ENCODE data around the gene SLC10A7. TPM values are rescaled to one million over a fixed set of nuclear protein-coding genes. Genes with fewer than 3 reads are reported as not detected.

The SLC10A7 gene
- total and polyA plus RNA-seq, 10 of the 15 experiments (the other 5 are each of a cell fraction or from before 2014, with no cell fraction given): 4.6 to 23.7 (median 15.6) TPM

DNA sequence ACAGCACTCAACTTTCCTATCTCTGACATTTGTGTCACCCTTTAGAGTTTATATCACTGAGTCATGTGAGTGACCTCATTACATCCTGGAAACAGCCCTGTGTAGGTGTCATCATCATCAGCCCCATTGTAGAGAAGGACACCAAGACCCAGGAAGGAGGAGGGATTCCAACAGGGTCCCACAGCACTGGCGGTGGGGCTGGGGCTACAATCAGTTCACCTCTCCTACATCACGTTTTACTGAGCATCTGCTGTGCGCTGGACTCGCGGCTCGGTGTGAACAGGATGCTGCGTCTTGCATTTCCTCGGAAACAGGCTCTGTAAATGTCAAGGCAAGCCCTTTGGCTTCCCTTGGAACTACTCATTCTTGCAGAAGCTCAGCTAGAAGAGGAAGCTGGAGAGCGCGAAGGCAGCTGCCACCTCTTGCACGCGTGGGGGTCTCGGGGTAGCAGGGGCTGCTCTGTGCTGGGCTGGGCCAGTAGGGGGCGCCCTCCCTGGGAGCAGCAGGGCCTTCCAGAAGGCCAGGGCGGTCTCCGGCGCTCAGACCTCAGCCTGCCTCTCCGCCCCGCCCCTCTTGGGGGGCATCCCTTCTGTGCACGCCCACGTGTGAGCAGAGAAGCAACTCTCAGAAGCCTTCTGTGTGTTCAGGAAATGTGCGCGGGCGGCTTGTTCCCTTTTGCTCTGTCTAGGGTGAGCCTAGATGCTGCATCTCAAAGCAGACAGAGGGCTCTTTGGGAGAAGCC lies 278.4 kb downstream of the SLC10A7 start (continued):
- TF ChIP-seq, protein P1, sequence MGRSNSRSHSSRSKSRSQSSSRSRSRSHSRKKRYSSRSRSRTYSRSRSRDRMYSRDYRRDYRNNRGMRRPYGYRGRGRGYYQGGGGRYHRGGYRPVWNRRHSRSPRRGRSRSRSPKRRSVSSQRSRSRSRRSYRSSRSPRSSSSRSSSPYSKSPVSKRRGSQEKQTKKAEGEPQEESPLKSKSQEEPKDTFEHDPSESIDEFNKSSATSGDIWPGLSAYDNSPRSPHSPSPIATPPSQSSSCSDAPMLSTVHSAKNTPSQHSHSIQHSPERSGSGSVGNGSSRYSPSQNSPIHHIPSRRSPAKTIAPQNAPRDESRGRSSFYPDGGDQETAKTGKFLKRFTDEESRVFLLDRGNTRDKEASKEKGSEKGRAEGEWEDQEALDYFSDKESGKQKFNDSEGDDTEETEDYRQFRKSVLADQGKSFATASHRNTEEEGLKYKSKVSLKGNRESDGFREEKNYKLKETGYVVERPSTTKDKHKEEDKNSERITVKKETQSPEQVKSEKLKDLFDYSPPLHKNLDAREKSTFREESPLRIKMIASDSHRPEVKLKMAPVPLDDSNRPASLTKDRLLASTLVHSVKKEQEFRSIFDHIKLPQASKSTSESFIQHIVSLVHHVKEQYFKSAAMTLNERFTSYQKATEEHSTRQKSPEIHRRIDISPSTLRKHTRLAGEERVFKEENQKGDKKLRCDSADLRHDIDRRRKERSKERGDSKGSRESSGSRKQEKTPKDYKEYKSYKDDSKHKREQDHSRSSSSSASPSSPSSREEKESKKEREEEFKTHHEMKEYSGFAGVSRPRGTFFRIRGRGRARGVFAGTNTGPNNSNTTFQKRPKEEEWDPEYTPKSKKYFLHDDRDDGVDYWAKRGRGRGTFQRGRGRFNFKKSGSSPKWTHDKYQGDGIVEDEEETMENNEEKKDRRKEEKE (IDR thresholded peaks at IDR 0.05): no peak
- TF ChIP-seq CREB1 (IDR thresholded peaks at IDR 0.05; ENCODE audit: low read depth) (0 out of 2 replicates have a peak, but pooled peaks have one; percentile 7), NFYB (IDR thresholded peaks at IDR 0.05; ENCODE audit: insufficient read depth, low read depth, low read length) (no peak), SREBF1 (IDR thresholded peaks at IDR 0.05; ENCODE audit: low read length) (no peak), JUNB (IDR thresholded peaks at IDR 0.05) (no peak), BHLHE40 (IDR thresholded peaks at IDR 0.05; ENCODE audit: borderline replicate concordance in 1 of 2, low read depth in 2 of 2, low read length in 1 of 2) (peak in 1 of 2 experiments; percentile 49), SMAD5 (IDR thresholded peaks at IDR 0.05; ENCODE audit: low read depth) (no peak), NBN (IDR thresholded peaks at IDR 0.05) (no peak), HDGF (IDR thresholded peaks at IDR 0.05) (peak; percentile 24; the same call in 1 of the 2 replicates), WRNIP1 (IDR thresholded peaks at IDR 0.05; ENCODE audit: borderline replicate concordance, low read depth, low read length) (no peak), NRF1 (conservative IDR thresholded peaks at IDR 0.05; ENCODE audit: low read depth, low read length) (no peak), TCF3 (IDR thresholded peaks at IDR 0.05; ENCODE audit: borderline replicate concordance, insufficient read depth, low read depth, low read length) (no peak), RFX5 (IDR thresholded peaks at IDR 0.05; ENCODE audit: low read depth, low read length) (no peak), ZSCAN29 (IDR thresholded peaks at IDR 0.05) (no peak), EGR1 (IDR thresholded peaks at IDR 0.05; ENCODE audit: borderline replicate concordance in 1 of 2, low read depth in 2 of 2, low read length in 2 of 2) (peak in 1 of 2 experiments; percentile 86; a peak in 1 of 3 replicates), SMAD1 (IDR thresholded peaks at IDR 0.05; ENCODE audit: low read depth, partially characterized antibody) (no peak), SUPT20H (IDR thresholded peaks at IDR 0.05; ENCODE audit: borderline replicate concordance, control insufficient read depth, low read depth, low read length) (no peak), IRF4 (IDR thresholded peaks at IDR 0.05; ENCODE audit: low read depth, low read length) (no peak), EP300 (IDR thresholded peaks at IDR 0.05; ENCODE audit: borderline replicate concordance in 1 of 2, control insufficient read depth in 1 of 2, low read depth in 2 of 2, low read length in 2 of 2) (no peak; a peak in 1 of 4 replicates), YY1 (IDR thresholded peaks at IDR 0.05; ENCODE audit: low read depth, low read length) (no peak), IKZF1 (conservative IDR thresholded peaks at IDR 0.05) (peak; percentile 69), SMC3 (IDR thresholded peaks at IDR 0.05; ENCODE audit: borderline replicate concordance, low read length) (peak; percentile 52; the same call in 1 of the 2 replicates), SPI1 (IDR thresholded peaks at IDR 0.05; ENCODE audit: borderline replicate concordance, insufficient read depth, low read depth, low read length) (no peak), LARP7 (IDR thresholded peaks at IDR 0.05) (no peak), MTA2 (IDR thresholded peaks at IDR 0.05; ENCODE audit: low read depth) (no peak)
- TF ChIP-seq, protein P2, sequence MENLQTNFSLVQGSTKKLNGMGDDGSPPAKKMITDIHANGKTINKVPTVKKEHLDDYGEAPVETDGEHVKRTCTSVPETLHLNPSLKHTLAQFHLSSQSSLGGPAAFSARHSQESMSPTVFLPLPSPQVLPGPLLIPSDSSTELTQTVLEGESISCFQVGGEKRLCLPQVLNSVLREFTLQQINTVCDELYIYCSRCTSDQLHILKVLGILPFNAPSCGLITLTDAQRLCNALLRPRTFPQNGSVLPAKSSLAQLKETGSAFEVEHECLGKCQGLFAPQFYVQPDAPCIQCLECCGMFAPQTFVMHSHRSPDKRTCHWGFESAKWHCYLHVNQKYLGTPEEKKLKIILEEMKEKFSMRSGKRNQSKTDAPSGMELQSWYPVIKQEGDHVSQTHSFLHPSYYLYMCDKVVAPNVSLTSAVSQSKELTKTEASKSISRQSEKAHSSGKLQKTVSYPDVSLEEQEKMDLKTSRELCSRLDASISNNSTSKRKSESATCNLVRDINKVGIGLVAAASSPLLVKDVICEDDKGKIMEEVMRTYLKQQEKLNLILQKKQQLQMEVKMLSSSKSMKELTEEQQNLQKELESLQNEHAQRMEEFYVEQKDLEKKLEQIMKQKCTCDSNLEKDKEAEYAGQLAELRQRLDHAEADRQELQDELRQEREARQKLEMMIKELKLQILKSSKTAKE (IDR thresholded peaks at IDR 0.05; ENCODE audit: low read depth, poor library complexity, severe bottlenecking): no peak
- TF ChIP-seq, protein P3, sequence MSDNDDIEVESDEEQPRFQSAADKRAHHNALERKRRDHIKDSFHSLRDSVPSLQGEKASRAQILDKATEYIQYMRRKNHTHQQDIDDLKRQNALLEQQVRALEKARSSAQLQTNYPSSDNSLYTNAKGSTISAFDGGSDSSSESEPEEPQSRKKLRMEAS (IDR thresholded peaks at IDR 0.05; ENCODE audit: low read depth, low read length): no peak
